Testis (tissue), 3 donors: ENCODE results near the gene ZNF219. TPM values are rescaled to one million over a fixed set of nuclear protein-coding genes. Genes with fewer than 3 reads are reported as not detected.
A peak's percentile ranks its signal among the peaks of the same experiment; 100 is the strongest.

Experiments
- DNase-seq: peaks from one replicate; pipeline ENCODE4 v3.0.0-alpha.2; 2019
- H3K27ac ChIP-seq, 2 donors: fragments of 200-600 bp; sonication (generic); one replicate each; pipeline ENCODE4 v1.5.1; 2019
- H3K27me3 ChIP-seq: fragments of 200-600 bp; sonication (generic); one replicate; pipeline ENCODE4 v1.5.1; 2019
- H3K36me3 ChIP-seq: fragments of 200-600 bp; sonication (generic); one replicate; pipeline ENCODE4 v1.5.1; 2017; ENCODE audit warnings: low read depth; ENCODE audit errors: missing control alignments
- H3K4me1 ChIP-seq: fragments of 200-600 bp; sonication (generic); one replicate; pipeline ENCODE4 v1.5.1; 2019
- H3K4me3 ChIP-seq, 2 donors: fragments of 200-600 bp; sonication (generic); one replicate each; pipeline ENCODE4 v1.5.1; 2017 to 2019
- H3K9me3 ChIP-seq: fragments of 200-600 bp; sonication (generic); one replicate; pipeline ENCODE4 v1.5.1; 2017
- CTCF ChIP-seq, 3 experiments: fragments of 450-650 bp in 2 of 3; fragments of 200-600 bp in 1 of 3; sonication (generic) in 1 of 3; IDR thresholded peaks; one replicate each; pipeline ENCODE4 v1.5.1; 2016 to 2019; ENCODE audit warnings: antibody characterized with exemption in 3 of 3, mild to moderate bottlenecking in 2 of 3, moderate library complexity in 1 of 3
- POLR2A ChIP-seq: fragments of 450-650 bp; IDR thresholded peaks from one replicate; pipeline ENCODE4 v1.6.1; 2017; ENCODE audit warnings: antibody characterized with exemption, mild to moderate bottlenecking, moderate library complexity
- WGBS, 2 donors: methylation state at CpG; one replicate each; pipeline ENCODE4 v1.1.5; 2018; 5-methylcytosine and 5-hydroxymethylcytosine counted together
- intact Hi-C: fragments of 100-400 bp; cut with DNase I; formaldehyde crosslinking; loops from one replicate; pipeline ENCODE4 v1.15.1; 2023; ENCODE audit warnings: low total_unique reads
- polyA plus RNA-seq: library from polyadenylated mRNA; stranded (reverse); fragments of 350-450 nt; fragmentation: Illumina TruSeq; extraction: RNeasy Lipid Tissue Mini Kit (QIAGEN cat#74804); gene quantifications from one replicate; pipeline ENCODE4 v1.2.3, GENCODE V29; 2014; ENCODE audit warnings: low read depth, low replicate concordance; ENCODE audit not compliant: insufficient read depth
- total RNA-seq, 2 donors: library from RNA; depleted of rRNA; stranded (reverse); fragments of >200 nt; gene quantifications; one replicate each; pipeline ENCODE4 v1.2.3, GENCODE V29; 2016

Gene ZNF219
- total and polyA plus RNA-seq, 3 donors from 2014 or later = 17.7 to 64.8 (median 42.8) TPM

DNA sequence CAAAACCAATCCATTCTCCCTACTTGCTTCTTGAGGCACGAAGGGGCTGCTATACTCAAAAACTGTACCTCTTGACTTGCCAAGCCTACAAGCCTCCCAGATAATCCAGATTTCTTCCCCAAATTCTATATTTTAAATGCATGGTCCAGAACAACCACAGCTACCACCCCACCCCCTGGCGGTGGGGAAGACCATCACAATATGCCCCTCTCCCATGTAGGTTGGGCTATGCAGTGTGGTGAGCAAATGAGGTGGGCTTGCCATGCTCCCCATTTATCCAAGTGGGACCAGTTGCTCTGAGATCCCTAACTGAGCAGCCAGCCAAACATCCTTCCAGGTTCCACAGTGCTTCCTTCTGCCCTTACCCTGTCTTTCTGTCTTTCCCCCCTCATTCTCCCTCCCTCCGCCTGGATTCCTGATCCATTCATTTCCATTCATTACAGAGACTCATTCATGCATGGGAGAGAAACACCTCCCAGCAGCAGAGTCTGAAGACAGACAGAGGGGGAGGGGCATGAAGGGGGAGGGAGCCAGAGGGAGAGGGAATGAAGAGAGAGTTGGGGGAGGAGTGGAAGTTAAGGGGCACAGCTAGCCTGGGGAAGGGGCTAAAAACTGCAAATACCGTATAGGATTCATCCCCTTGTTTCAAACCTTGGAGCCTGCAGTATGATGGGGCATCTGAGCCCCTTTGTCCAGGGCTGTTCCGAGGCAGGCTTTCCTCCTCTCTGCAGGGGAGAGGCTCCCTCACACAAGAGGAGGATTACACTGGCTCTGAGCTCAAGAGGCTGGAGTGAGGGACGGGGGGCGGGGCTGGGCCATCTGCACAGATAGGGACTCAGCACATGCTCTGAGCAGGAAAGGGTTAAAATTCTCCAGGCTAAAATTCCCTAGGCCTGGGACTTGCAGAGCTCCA lies 4.4 kb downstream of the ZNF219 start:
- no peak overlapping the region for H3K4me3 ChIP-seq
- 40 to 54% methylated on average over 5 to 7 of the region's 7 CpGs for WGBS, 2 donors
- H3K27me3 ChIP-seq = no peaks in the 10 kb centered on the region
- no peaks in the 10 kb centered on the region for H3K36me3 ChIP-seq
- H3K9me3 ChIP-seq = no peaks in the 10 kb centered on the region
- no peak overlapping the region for H3K27ac ChIP-seq
- no peak for TF ChIP-seq CTCF (IDR thresholded peaks at IDR 0.05)
- no peak for TF ChIP-seq POLR2A
- H3K4me1 ChIP-seq = peaks cover 23% of the 10 kb centered on the region
- DNase-seq = no peak
- intact Hi-C loops = loop anchor here (10.0 kb wide), 1 partner anchor 79 kb away; no protein-coding TSS in a partner anchor

- WGBS, 2 donors = 58 to 74% methylated on average over 28 to 36 of the region's 36 CpGs
- H3K36me3 ChIP-seq = no peaks in the 10 kb centered on the region
- H3K4me3 ChIP-seq = peak overlapping the region; percentile 4 to 29
- no peak for DNase-seq
- no peak for TF ChIP-seq POLR2A
- H3K9me3 ChIP-seq = no peaks in the 10 kb centered on the region
- no peak overlapping the region for H3K27ac ChIP-seq
- peaks cover 22% of the 10 kb centered on the region for H3K4me1 ChIP-seq
- intact Hi-C loops = loop anchor here (10.0 kb wide), 1 partner anchor 78 kb away; no protein-coding TSS in a partner anchor
- H3K27me3 ChIP-seq = no peaks in the 10 kb centered on the region
Observed at GRCh38 chr14:21093018-21093417, 5.4 kb downstream of the ZNF219 start.

DNA sequence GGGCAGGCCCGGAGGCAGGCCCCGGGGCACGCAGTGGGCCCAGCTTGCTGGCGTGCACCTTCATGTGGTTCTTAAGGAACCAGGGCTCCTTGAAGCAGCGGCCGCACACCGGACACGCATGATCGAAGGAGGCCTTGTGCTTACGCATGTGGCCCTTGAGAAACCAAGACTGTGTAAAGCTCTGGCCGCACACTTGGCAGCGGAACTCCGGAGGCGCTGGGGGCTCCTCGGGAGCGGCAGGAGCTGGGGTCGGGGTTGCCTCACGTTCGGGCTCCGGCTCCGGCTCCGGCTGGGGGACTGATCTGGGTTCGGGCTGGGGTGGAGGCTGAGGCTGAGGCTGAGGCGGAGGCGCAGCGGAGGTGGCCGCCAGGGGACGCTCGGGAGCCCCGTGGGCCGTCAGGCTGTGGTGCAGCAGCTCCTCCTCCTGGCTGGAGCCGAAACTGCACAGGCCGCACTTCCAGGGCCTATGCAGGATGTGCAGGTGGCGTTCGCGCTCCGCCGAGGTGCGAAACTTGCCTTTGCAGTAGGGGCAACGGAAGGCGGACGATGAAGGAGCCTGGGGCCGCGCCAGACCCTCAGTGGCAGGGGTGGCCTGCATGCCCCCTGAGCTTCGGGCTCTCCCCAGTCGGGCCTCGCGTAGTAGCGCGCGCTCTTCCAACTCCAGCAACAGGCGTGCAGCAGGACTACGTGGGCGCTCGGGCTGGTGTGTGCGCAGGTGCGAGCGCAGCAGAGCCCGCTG lies 6.0 kb downstream of the ZNF219 start:
- DNase-seq = peak; percentile 91
- peaks cover 18% of the 10 kb centered on the region for H3K4me1 ChIP-seq
- H3K9me3 ChIP-seq = no peaks in the 10 kb centered on the region
- intact Hi-C loops = loop anchor here (10.0 kb wide), 1 partner anchor 78 kb away; no protein-coding TSS in a partner anchor
- TF ChIP-seq POLR2A (no peak), CTCF (IDR thresholded peaks at IDR 0.05) (peak; percentile 100)
- 47% methylated on average over 52 of the region's 59 CpGs; no CpG with 5 or more reads in 1 of the 2 donors for WGBS, 2 donors
- H3K27me3 ChIP-seq = no peaks in the 10 kb centered on the region
- H3K36me3 ChIP-seq = no peaks in the 10 kb centered on the region
- H3K4me3 ChIP-seq = peak overlapping the region; percentile 20 to 29
- H3K27ac ChIP-seq = peak overlapping the region in 1 of 2 donors; percentile 6

GRCh38 chr14:21091821-21092272 lies 6.6 kb downstream of the ZNF219 start:
- Histone ChIP-seq H3K27me3 (no peaks in the 10 kb centered on the region), H3K36me3 (no peaks in the 10 kb centered on the region), H3K4me1 (peaks cover 12% of the 10 kb centered on the region), H3K4me3 (peak overlapping the region; percentile 20 to 29), H3K27ac (peak overlapping the region in 1 of 2 donors; percentile 6), H3K9me3 (no peaks in the 10 kb centered on the region)
- WGBS, 2 donors = 66 to 68% methylated on average over 12 to 41 of the region's 42 CpGs
- intact Hi-C loops = loop anchor here (10.0 kb wide), 1 partner anchor 77 kb away; no protein-coding TSS in a partner anchor
- TF ChIP-seq CTCF (IDR thresholded peaks at IDR 0.05) (no peak), POLR2A (no peak)
- DNase-seq = no peak
